GM21515 (cell line): ENCODE measurements around the gene IMMT.

Source experiments
- ATAC-seq: cut with Tn5 transposase; IDR thresholded peaks from one replicate; pipeline ENCODE4 v1.9.1; 2021; ENCODE audit not compliant: unreplicated experiment

IMMT gene

DNA sequence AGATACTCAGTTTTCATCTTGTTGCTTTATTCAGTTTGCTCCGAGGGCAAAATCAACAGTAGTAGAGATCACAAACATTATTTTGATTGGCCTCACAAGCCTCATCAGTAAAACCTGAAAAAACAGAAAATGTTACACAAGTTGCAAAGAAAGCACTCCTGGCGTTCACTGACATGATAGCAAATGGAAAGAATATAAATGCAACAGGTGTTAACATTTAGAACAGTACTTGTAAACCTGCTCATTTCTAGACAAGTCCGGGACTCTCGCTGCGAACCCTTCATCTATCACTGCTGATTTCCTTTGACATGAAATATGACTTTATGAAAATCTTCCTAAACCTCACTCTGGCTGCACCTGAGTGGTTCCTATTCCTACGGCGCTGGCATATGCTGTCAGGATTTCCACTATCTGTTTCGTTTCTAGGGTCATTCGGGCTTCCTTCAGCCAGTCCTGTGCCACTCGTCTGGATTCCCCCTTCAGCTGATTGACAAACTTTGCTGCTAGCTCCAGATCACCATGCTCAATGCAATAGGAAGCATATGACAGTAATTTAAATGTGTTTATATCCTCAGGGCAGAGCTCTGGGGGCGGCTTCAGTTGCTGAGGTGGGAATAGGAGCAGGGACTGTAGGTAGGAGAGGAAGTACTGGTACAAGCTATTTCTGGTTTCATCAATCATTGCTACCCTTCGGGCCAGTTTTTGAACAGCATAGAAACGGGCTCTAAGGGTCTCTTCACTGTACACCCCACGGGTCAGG, 51.2 kb downstream of the IMMT start:
- no peak for ATAC-seq

DNA sequence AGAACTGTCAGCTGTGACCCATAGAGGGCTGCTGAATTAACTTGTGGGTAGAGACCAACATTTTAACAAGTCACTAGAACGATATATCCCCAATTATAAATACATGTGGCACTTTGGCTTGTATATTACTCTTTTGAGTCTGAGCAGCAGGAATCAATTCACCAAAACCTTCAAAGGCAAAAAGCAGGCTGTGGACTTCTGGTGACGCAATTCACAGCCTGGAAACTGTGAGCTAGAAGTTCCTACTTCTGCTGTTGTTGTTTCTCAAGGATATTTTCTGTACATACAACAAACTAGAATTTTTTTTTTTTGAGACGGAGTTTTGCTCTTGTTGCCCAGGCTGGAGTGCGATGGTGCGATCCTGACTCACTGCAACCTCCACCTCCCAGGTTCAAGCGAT, 52.0 kb downstream of the IMMT start:
- ATAC-seq: no peak

DNA sequence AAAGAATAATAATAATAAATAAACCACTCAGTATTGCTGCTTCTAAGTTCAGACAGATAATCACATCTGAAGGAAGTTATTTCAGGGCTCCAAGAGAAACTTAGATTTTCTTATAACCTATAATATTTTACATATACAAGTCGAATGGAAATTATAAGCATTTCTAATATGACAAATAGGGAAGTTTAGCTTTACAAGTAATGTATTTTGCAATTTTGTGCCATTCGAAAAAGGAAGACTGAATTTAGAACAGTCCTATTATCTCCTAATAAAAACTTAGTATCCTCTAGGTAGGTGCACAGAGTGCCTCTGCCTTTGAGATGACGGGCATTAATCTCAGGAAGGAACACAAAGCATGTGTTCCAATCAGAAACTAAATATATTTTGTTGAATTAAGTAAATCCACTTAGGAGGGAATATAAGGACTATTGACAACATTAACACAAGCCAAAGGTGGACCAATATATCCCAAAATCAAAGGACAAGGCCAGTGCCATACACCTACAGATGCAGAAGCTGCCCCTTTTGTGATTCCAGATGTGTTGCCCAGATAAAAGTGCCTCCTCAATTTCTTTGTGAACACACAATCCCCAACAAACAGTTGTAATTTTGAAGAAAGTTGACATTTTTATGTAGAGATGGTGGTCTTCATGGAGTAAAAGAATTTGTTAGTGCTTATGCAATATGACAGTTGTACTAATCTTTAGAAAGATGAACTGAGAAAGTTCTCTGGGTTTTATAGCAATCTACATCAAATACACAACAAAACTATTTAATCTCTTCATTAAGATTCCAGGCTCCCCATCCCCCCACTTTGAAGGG, 52.6 kb downstream of the IMMT start:
- ATAC-seq: no peak

DNA sequence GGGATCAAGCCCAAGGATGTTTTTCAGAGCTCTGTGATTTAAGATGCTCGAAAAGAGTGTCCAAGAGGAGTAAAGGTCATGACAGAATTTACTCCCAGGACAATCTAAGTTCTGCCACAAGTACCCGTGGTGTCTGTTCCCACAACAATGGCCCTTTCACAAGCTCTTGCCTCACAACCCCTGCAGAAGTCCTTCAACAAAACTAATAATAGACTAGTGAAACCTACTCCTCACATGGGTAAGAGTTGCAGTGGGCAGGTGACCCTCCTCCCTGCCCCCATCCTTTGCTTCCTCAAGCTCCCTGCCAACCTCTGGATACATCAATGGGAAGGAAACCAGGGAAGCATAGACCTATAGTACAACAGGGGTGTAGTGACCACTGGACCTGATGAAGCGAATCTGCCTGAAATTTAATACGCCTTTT, 54.3 kb downstream of the IMMT start:
- no peak for ATAC-seq

DNA sequence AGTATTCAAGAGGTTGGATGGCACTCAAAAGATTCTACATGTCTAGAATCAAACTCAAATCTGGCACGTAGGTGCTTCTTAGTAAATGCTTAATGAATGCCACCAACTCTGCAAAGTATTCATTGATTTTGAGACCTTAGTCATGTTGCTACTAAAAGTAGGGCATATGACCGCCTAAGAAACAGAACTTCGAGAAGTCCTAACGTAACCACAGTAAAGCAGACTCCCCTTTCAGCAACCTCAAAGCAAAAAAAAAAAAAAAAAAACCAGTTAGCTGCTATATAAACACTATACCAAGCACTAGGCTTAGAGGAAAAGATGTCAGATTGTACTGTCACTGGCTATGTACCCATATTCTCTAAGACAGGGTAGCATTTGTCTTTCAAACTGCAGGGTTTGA, 55.3 kb downstream of the IMMT start:
- no peak for ATAC-seq

DNA sequence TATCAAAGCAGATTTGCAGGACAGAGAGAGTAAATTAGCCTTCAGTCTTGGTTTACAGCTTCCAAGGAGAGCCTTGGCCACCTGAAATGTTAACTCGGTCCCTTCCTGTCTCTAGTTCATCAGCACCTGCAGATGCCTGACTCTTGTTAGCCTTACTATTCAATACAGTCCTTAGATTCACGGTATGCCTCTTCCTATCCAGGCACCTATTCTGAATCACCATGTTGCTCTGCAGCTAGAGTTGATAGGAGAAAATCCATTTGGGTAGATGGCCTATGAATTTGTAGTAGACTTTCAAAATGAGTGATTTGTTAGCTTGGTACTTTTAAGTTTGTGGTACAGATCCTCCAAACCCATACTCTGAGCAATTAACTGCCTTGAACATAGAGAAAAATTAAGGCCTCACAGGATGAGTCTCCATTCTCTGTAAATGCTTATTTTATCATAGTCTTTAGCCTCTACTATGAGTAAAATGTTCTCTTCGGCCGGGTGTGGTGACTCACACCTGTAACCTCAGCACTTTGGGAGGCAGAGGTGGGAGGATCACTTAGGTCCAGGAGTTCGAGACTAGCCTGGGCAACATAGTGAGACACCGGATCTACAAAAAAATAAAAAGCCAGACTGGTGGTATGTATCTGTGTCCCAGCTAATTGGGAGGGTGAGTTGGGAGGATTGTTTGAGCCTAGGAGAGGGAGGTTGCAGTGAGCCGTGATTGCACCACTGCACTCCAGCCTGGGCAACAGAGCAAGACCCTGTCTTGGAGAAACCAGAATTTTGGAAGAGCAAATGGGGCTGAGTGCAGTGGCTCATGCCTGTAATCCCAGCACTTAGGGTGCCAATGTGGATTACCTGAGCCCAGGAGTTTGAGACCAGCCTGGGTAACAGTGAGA, 56.3 kb downstream of the IMMT start:
- no peak for ATAC-seq

DNA sequence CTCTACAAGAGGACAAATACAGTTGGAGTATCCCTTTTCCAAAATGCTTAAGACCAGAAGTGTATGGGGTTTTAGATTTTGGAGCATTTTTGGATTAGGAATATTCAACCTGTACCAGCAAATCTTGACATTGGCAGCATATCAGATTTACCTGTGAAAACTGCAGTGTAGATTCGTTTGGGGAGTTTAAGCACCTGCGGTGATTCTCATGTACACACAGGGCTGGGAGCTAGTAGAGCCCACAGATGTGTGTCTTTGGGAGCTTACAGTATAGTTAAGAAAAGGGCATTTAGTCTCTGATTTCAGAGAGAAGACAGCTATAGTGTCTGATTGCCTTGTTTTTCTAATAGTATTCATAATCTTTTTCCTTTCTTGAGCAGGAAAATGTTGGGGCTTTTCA, 59.1 kb downstream of the IMMT start:
- no peak for ATAC-seq

GRCh38 chr2:86135653-86136052, 59.6 kb downstream of the IMMT start:
- ATAC-seq: no peak

GRCh38 chr2:86134709-86135108, 60.6 kb downstream of the IMMT start:
- ATAC-seq: no peak

GRCh38 chr2:86124683-86125082, 70.6 kb downstream of the IMMT start:
- ATAC-seq: no peak

DNA sequence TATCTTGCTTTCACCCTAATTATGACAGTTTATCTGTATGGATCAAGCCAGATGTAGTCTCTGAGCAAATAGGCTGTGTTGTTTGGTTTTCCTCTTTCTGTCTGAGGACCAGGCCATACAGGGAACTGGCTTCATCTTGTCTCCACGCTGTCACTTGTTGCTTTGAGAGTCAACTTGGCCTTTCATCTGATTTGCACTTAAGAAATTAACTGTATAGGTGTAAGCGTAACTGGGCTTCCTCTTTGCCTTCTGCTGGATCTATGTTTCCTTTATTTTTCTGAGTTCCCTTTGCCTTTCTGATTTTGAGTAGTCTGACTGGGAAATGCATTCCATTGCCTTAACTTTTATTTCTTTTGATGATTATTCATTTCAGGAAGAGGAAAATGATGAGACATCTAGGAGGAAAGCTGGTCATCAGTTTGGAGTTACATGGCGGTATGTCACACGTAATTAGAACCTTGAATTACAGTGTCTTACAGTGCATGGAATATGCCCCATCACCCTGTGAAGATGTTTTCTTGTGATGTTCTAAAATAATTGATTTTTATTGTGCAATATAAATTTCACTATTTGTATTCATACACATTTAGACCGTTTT, 71.8 kb downstream of the IMMT start:
- no peak for ATAC-seq

DNA sequence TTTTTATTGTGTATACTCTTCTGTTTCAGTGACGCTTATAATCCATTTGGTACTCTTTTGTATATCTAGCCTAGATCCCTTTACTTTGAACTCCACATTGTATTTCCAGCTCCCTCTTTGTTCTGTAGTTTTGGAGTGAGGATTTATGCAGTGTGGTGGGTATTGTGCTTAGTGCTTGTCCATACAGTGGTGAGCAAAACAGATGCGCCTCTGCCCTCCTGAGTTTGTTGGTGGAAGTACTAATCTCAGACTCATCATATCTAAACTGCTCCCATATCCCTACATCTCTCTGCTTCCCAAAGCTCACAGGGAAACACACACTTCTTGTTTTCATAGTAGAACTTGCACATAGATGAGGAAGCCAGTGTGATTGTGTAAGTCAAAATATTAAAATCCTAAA, 77.1 kb downstream of the IMMT start:
- no peak for ATAC-seq

DNA sequence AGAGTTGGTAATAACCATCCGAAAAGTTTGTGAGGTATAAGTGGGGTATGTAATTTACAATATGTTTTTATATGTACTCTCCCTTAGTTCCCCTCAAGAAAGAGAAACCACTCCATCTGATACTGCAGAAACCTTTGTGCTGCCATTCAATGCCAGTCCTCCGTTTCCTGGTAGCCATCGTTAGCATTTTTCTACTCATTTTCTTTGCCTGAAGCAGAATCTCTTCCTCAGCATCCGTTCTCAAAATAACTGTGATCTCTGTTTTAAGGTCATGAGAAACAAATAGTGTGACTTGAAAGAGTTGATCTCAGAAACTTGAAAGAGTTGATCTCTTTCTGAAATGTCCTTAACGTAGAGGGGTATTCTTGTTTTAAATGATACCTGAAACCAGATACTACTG, 88.2 kb downstream of the IMMT start:
- ATAC-seq: no peak

GRCh38 chr2:86105969-86106945, 89.0 kb downstream of the IMMT start, which contains the start of gene PTCD3:
Gene PTCD3, plus strand, starts transcription at chr2:86106235. Its CDS starts 13 bp downstream, at chr2:86106248.
- ATAC-seq: peak; percentile 84

- peak; percentile 60 for ATAC-seq
Observed at GRCh38 chr2:86105252-86105968, 89.9 kb downstream of the IMMT start, which contains the start of gene POLR1A. Gene POLR1A, minus strand, starts transcription at chr2:86105886. Its CDS starts 110 bp downstream, at chr2:86105776.

DNA sequence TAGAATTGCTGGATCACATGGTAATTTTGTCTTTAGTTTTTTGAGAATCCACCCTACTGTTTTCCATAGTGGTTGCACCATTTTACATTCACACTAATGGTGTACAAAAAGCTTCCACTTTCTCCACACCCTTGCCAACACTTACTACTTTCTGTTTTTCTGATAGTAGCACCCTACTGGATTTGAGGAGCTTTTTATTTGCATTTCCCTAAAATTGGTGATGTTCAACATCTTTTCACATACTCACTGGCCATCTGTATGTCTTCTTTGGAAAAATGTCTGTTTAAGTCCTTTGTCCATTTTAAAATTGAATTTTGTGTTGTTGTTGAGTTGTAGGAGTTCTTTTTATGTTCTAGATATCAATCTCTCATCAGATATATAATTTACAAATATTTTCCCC, 93.1 kb downstream of the IMMT start:
- no peak for ATAC-seq

- ATAC-seq: no peak
Observed at GRCh38 chr2:86097913-86098312, 97.3 kb downstream of the IMMT start.

- no peak for ATAC-seq
Observed at GRCh38 chr2:86097114-86097896, 98.0 kb downstream of the IMMT start.
